ENCODE results near the gene VAMP4.

VAMP4 gene, protein sequence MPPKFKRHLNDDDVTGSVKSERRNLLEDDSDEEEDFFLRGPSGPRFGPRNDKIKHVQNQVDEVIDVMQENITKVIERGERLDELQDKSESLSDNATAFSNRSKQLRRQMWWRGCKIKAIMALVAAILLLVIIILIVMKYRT

DNA sequence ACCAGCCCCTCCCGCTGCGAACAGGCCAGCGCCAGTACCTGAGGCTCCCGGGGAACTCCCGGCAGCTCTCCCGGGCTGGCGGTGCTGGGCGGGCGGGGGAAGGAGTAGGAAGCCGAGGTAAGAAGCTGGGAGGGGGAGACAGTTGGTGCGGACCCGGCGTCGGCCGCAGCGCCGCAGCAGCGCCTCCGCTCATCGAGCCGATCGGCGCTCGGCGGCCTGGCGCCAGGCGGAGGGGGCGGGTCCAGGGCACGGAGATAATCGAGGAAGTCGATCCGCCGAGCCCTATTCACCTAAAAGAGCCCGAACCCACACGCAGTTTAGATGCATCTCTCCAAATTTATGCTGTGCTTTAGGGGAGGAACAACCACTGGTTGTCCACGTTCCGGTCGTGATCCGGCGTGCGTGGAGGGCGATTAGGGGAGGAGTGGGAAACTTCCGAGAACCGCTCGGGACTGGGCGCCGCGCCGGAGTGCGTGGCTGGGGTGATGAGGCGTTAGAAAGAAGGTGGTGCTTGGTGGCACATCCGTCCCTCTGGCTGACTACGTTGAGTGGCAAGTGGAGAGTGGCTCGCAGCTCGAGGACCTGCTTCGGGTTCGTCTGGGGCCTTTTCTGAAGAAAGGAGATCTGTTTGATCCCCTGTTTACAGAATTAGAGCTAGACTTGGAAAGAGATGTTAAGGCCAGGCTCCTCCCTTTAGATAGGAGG lies at the start of gene VAMP4:
TSS of gene VAMP4 (minus strand) at position 194 of the 705 bp plus-strand sequence. CDS start 3,651 bp downstream, outside the sequence.
- DNase-seq: peak; percentile 85

GRCh38 chr1:171790318-171790717 lies 48.5 kb upstream of the VAMP4 start:
- no peak for DNase-seq

DNA sequence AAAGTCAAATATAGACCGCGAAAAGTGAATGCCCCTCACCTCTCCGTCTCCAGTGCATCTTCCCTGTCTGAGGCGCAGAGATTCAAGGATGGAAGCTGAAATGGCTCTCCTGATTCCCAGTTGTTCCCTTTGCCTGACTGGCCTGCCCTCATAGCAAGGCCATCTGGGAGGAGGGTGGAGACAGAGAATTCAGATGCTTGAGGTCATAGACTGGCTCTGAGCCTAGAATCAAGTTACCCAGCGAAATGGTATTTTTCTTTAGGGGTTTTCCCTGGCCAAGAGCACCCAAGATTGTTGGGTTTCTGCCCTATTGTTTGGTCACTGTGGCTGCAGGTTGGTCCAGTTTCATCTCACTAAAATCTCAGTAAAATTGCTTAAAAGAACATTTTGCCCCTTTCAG lies 46.8 kb upstream of the VAMP4 start:
- no peak for DNase-seq

DNA sequence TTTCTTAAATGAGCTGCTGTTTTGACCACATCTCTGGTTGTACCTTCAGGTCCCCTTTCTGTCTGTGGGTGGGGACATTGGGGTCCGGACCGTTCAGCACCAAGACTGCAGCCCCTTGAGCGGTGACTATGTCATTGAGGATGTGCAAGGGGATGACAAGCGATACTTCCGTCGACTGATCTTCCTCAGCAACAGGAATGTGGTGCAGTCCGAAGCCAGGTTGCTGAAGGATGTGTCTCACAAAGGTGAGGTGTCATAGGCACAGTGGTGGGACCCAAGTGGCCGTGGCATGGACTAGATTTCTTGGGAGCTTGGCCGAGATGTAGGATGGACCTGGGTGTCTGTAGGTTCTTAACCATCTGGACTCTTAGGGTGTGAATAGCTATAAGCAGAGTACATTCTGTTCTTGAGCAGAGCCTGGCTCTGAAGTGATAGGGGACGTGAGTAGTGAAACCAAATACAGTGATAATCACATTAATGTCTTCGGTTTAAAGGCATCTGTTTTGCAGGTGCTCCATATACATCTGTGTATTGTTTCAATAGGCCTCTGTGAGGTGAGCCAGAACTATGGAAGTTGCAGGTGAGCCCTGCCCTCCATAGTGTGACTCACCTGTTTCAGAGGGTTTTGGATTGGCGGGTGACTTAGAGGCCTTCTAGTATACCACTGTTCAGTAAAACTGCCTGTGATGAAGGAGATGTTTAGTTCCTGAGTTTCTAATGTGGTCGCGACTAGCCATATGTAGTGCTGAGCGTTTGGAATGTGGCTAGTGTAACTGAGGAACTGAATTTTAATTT lies 46.0 kb upstream of the VAMP4 start:
- no peak for DNase-seq

DNA sequence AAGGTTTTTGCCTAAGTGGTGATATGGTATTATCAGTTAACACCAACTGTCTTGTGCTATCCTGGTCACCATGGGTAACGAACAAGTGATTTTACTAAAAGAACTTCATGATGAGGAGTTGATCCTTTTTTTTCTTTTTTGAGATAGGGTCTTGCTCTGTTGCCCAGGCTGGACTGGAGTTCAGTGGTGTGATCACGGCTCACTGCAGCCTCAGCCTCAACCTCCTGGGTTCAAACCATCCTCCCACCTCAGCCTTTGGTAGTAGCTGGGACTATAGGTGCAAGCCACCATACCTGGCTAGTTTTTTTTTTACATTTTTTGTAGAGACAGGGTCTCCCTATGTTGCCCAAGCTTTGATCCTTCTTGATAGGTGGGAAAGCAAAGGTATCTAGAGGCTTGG lies 44.7 kb upstream of the VAMP4 start:
- no peak for DNase-seq

GRCh38 chr1:171785766-171786165 lies 43.9 kb upstream of the VAMP4 start:
- no peak for DNase-seq

- DNase-seq: no peak
These were observed 42.9 kb upstream of the VAMP4 start for GRCh38 chr1:171784784-171785183.

DNA sequence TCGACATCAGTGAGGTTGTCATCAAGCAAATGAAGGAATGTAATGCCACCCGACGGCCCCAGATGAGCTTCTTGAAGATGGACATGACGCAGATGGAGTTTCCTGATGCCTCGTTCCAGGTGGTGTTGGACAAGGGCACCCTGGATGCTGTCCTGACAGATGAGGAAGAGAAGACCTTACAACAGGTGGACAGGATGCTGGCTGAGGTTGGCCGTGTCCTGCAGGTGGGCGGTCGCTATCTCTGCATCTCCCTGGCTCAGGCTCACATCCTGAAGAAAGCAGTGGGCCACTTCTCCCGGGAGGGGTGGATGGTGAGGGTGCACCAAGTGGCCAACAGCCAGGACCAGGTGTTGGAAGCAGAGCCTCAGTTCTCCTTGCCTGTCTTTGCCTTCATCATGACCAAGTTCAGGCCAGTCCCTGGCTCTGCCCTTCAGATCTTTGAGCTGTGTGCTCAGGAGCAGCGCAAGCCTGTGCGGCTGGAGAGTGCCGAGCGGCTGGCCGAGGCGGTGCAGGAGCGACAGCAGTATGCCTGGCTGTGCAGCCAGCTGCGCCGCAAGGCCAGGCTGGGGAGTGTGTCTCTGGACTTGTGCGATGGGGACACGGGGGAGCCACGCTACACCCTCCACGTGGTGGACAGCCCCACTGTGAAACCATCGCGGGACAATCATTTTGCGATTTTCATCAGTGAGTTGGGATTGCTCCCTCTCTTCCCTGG lies 42.1 kb upstream of the VAMP4 start:
- DNase-seq: no peak

DNA sequence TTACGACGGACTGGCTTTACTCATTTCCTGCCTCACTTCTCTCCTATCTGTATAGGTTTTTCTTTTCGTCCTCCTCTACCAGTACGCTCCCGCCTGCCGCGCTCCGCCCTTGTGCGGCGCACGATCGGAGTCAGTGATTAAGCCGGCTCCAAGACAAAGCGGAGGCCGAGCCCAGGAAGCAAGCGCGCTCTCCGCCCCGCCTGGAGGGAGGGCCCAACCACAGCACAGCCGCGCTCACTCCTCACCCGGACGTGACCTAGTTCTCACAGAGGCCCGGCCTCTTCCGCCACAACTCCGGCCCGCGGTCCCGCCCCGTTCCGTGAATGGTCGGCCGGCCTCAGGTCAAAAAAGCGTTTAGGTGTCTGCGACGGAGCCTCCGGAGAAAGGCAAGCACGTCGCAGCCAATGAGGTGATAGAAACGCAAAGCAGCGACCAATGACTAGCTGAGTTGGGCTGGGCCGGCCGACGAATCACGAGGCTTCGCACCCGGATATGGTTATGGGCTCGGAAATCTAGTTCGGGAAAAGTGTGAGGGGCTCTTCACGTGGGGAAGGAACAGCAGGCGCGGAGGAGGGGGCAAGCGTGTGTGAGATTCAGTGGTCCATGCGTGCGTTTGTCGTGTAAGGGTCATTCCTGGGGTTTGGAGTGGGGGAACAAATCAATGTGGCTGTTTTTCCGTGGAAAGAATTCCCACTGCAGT lies 39.5 kb upstream of the VAMP4 start, which contains the start of gene METTL13:
TSS of gene METTL13 (plus strand) at position 485 of the 700 bp plus-strand sequence. CDS start 308 bp downstream, outside the sequence.
- DNase-seq: peak; percentile 99

- DNase-seq: no peak
These were observed 38.8 kb upstream of the VAMP4 start for GRCh38 chr1:171780583-171781175.

- no peak for DNase-seq
These were observed 30.4 kb upstream of the VAMP4 start for GRCh38 chr1:171772312-171772711.

DNA sequence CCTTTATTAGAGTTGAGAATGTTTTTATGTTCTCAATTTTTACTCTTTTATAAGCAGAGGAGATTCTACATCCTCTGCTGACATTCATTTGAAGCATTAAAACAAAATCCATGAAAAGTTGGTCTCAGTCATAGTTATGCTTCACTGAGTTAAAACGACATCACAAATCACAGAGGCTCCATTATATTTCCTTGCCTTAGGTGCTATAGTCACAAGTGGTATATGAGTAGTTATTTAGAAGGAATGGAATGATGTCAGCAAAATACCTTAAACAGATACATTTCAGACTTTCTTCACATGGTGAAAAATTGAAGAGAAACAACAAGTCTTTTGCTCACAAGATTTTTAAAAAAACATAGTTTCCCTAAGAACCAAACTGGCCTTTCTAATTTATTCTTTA lies 27.9 kb upstream of the VAMP4 start:
- no peak for DNase-seq

DNA sequence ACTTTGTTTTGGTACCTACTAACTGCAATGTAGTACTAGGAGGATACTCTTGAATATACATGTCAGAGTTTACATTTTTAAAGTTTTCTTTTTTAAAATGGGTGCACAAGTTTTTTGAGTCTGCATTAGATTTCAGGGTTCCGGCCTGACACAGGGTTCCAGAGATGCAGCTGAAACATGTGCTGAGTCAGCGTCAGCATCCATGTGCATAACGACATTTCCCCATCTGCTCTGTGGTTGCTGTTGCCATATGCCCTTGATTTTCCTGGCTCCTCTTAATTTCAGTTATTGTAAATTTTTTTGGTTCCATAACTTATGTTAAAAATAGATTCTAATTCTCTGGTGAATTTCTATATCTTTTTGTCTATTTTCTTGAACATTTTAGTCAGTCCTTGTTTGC lies 27.3 kb upstream of the VAMP4 start:
- DNase-seq: no peak

DNA sequence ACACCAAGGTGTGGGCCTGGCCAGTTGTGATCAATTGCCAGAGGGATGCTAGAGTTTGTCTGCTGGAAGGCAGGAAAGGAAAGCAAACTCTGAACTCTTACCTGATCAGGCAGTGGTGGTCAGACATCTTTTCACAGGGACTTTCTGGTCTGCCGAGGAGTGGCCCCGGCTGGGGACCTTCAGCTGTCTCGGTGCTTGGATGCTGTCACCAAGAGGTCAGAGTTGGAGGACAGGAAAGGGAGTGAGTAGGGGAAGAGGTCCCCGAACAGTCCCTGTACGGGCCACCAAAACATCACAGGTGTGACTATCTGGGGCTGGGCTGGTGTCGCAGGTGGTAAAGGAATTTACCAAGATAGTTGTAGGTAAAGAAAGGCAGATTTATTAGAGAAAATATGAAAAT lies 21.9 kb upstream of the VAMP4 start:
- DNase-seq: no peak

GRCh38 chr1:171762143-171762563 lies 20.3 kb upstream of the VAMP4 start:
- no peak for DNase-seq

- DNase-seq: no peak
These were observed 16.1 kb upstream of the VAMP4 start for GRCh38 chr1:171758011-171758410.

DNA sequence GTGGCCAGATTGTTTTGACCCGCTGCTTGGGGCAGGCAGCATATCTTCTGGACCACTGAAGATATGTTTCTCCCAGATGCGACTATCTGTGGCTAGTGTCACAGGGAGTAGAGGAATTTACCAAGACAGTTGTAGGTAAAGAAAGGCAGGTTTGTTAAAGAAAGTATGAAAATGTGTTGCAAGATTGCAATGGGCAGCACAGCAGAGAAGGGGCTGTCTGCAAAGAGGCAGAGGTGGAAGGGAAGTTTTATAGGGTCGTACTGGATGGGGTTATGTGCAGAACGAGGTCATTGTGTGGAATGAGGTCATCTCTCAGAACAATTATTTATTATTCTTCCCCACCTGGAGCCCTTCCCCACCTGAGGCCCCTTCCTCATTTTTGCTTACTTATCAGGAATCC lies 15.0 kb upstream of the VAMP4 start:
- no peak for DNase-seq

DNA sequence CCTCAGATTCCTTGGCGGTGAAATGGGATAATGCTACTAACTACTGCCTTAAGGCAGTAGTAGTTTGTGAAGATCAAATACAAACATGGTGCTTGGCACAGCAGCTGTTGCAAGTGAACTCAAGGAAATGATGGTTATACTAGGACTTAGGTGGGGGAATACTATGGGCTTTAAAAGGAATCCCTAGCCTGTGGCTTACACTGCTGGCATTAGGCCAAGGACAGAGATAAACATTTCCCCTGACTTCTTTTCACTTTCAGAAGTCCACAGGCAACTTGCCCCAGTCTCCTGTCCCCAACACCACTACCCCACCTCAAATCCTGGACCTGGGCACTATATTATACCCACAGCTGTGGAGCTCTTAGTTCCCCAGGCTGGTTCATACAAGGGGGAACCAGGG lies 13.1 kb upstream of the VAMP4 start:
- DNase-seq: no peak

- no peak for DNase-seq
These were observed 12.5 kb upstream of the VAMP4 start for GRCh38 chr1:171754353-171754705.

- DNase-seq: no peak
These were observed 12.0 kb upstream of the VAMP4 start for GRCh38 chr1:171753685-171754352.

- DNase-seq: no peak
These were observed 11.3 kb upstream of the VAMP4 start for GRCh38 chr1:171753182-171753581.

GRCh38 chr1:171751221-171751620 lies 9.4 kb upstream of the VAMP4 start:
- no peak for DNase-seq
